GM23338 (cell line): ENCODE results near the gene DNAH6. TPM values are rescaled to one million over a fixed set of nuclear protein-coding genes. Genes with fewer than 3 reads are reported as not detected.

ENCODE experiments used
- CTCF ChIP-seq, 2 experiments: fragments of 200-600 bp in 1 of 2; sonication (generic) in 1 of 2; conservative IDR thresholded peaks; 2 replicates each; pipeline versions ENCODE4 v1.5.1 to v1.6.1; 2016 to 2017; ENCODE audit warnings: antibody characterized with exemption in 2 of 2, low read depth in 2 of 2, mild to moderate bottlenecking in 2 of 2, moderate library complexity in 1 of 2
- EZH2phosphoT487 ChIP-seq: fragments of 200-600 bp; sonication (generic); IDR thresholded peaks from one replicate; pipeline ENCODE4 v1.8.1; 2018; ENCODE audit warnings: antibody characterized with exemption; ENCODE audit not compliant: unreplicated experiment
- JUNB ChIP-seq: IDR thresholded peaks from one replicate; pipeline ENCODE4 v1.6.1; 2016; ENCODE audit warnings: antibody characterized with exemption; ENCODE audit not compliant: unreplicated experiment
- POLR2AphosphoS5 ChIP-seq: IDR thresholded peaks from 2 replicates; pipeline ENCODE4 v1.6.1; 2016; ENCODE audit warnings: antibody characterized with exemption, low read depth
- ZNF462 ChIP-seq: fragments of 250-450 bp; sonication (Bioruptor Pico); IDR thresholded peaks from 2 replicates; pipeline ENCODE4 v1.5.0; 2020; ENCODE audit warnings: mild to moderate bottlenecking, moderate library complexity
- polyA plus RNA-seq: library from polyadenylated mRNA; unstranded; fragments of >200 nt; fragmentation: Nextera tagmentation; extraction: Ambion mirVana; gene quantifications from 2 replicates; pipeline ENCODE4 v1.2.1, GENCODE V29; 2016
- total RNA-seq: library from RNA; depleted of rRNA; stranded (reverse); fragments of >200 nt; shearing (Covaris generic); gene quantifications from 2 replicates; pipeline ENCODE4 v1.2.3, GENCODE V29; 2014
- TF ChIP-seq, protein P1 (sequence below): IDR thresholded peaks from 2 replicates; pipeline ENCODE4 v1.6.1; 2016; ENCODE audit warnings: antibody characterized with exemption

The DNAH6 gene
- total and polyA plus RNA-seq, 2 experiments from 2014 or later = 0.27 to 0.31 TPM

- no peak for TF ChIP-seq ZNF462
- no peak for TF ChIP-seq JUNB
- TF ChIP-seq POLR2AphosphoS5 = no peak
- no peak for TF ChIP-seq EZH2phosphoT487
- TF ChIP-seq, protein P1, sequence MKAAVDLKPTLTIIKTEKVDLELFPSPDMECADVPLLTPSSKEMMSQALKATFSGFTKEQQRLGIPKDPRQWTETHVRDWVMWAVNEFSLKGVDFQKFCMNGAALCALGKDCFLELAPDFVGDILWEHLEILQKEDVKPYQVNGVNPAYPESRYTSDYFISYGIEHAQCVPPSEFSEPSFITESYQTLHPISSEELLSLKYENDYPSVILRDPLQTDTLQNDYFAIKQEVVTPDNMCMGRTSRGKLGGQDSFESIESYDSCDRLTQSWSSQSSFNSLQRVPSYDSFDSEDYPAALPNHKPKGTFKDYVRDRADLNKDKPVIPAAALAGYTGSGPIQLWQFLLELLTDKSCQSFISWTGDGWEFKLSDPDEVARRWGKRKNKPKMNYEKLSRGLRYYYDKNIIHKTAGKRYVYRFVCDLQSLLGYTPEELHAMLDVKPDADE = no peak
- TF ChIP-seq CTCF (conservative IDR thresholded peaks at IDR 0.05; ENCODE audit: low read depth in 2 of 2) = no peak
Observed at GRCh38 chr2:84832772-84833461, 316.6 kb downstream of the DNAH6 start (continued).
